HFFc6 (cell line): ENCODE measurements around the gene TGFBR2. TPM values are rescaled to one million over a fixed set of nuclear protein-coding genes. Genes with fewer than 3 reads are reported as not detected.

Experiments used
- DNase-seq: peaks from one replicate; pipeline ENCODE4 v3.0.0-alpha.2; 2018
- H3K27ac Mint-ChIP-seq: 2 replicates; pipeline ENCODE4 v1.8.0; 2020; ENCODE audit warnings: mild to moderate bottlenecking, mixed read lengths
- H3K27me3 Mint-ChIP-seq: 2 replicates; pipeline ENCODE4 v1.8.0; 2021; ENCODE audit warnings: mild to moderate bottlenecking, moderate library complexity, mixed read lengths; ENCODE audit not compliant: insufficient read depth
- H3K36me3 Mint-ChIP-seq: 2 replicates; pipeline ENCODE4 v1.8.0; 2021; ENCODE audit warnings: low read depth, mixed read lengths
- H3K4me1 Mint-ChIP-seq: 2 replicates; pipeline ENCODE4 v1.8.0; 2020; ENCODE audit warnings: low read depth, mixed read lengths
- H3K4me3 Mint-ChIP-seq: 2 replicates; pipeline ENCODE4 v1.8.0; 2020; ENCODE audit warnings: mild to moderate bottlenecking, moderate library complexity, mixed read lengths
- H3K9me3 Mint-ChIP-seq: 2 replicates; pipeline ENCODE4 v1.8.0; 2020; ENCODE audit warnings: mild to moderate bottlenecking, mixed read lengths
- CTCF ChIP-seq: fragments of 200-600 bp; sonication (generic); IDR thresholded peaks from 2 replicates; pipeline ENCODE4 v1.5.0; 2021; ENCODE audit warnings: antibody characterized with exemption, mild to moderate bottlenecking
- total RNA-seq, 6 experiments: library from RNA; stranded (reverse); fragmentation: NEBNext Ultra II Directional; extraction: Animal tissue kit (Norgen Biotek cat#: 25700); gene quantifications; 2 replicates in 1 of 6; 3 replicates in 5 of 6; pipeline ENCODE4 v1.2.3, GENCODE V29; 2021

TGFBR2 gene
- total RNA-seq, 6 experiments from 2014 or later = 78.5 to 135 (median 118) TPM

GRCh38 chr3:30691249-30691880 is 85.0 kb downstream of the TGFBR2 start:
- Mint-ChIP-seq H3K9me3 (no peaks in the 10 kb centered on the region), H3K4me3 (no peak overlapping the region), H3K27ac (no peak overlapping the region), H3K4me1 (peaks cover 63% of the 10 kb centered on the region), H3K27me3 (no peaks in the 10 kb centered on the region; the same call in 1 of the 2 replicates), H3K36me3 (peaks cover 53% of the 10 kb centered on the region)
- TF ChIP-seq CTCF = no peak
- DNase-seq = no peak

GRCh38 chr3:30691944-30692343 is 85.5 kb downstream of the TGFBR2 start:
- no peaks in the 10 kb centered on the region for H3K9me3 Mint-ChIP-seq
- no peak for TF ChIP-seq CTCF
- DNase-seq = no peak
- no peaks in the 10 kb centered on the region; the same call in 1 of the 2 replicates for H3K27me3 Mint-ChIP-seq
- peaks cover 60% of the 10 kb centered on the region for H3K4me1 Mint-ChIP-seq
- H3K27ac Mint-ChIP-seq = no peak overlapping the region
- H3K4me3 Mint-ChIP-seq = no peak overlapping the region
- peaks cover 47% of the 10 kb centered on the region for H3K36me3 Mint-ChIP-seq

- Mint-ChIP-seq H3K4me3 (no peak overlapping the region), H3K27ac (no peak overlapping the region; the same call in 1 of the 2 replicates), H3K36me3 (peaks cover 47% of the 10 kb centered on the region), H3K27me3 (no peaks in the 10 kb centered on the region; the same call in 1 of the 2 replicates), H3K9me3 (no peaks in the 10 kb centered on the region), H3K4me1 (peaks cover 53% of the 10 kb centered on the region)
- no peak for DNase-seq
- TF ChIP-seq CTCF = no peak
These were observed 86.2 kb downstream of the TGFBR2 start for GRCh38 chr3:30692498-30693130.

DNA sequence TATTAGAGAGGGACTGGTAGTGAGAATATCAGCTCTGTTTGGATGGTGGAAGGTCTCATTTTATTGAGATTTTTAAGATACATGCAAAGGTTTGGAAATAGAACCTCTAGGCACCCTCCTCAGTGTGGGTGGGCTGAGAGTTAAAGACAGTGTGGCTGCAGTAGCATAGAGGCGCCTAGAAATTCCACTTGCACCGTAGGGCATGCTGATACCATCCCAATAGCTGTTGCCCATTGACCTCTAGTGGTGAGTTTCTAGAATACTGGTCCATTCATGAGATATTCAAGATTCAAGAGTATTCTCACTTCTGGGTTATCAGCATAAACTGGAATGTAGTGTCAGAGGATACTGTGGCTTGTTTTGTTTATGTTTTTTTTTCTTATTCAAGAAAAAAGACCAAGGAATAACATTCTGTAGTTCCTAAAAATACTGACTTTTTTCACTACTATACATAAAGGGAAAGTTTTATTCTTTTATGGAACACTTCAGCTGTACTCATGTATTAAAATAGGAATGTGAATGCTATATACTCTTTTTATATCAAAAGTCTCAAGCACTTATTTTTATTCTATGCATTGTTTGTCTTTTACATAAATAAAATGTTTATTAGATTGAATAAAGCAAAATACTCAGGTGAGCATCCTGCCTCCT is 87.2 kb downstream of the TGFBR2 start:
- H3K4me1 Mint-ChIP-seq = peaks cover 43% of the 10 kb centered on the region
- no peak overlapping the region for H3K4me3 Mint-ChIP-seq
- TF ChIP-seq CTCF = peak; percentile 94
- no peaks in the 10 kb centered on the region for H3K9me3 Mint-ChIP-seq
- no peaks in the 10 kb centered on the region; the same call in 1 of the 2 replicates for H3K27me3 Mint-ChIP-seq
- peak; percentile 66 for DNase-seq
- peaks cover 45% of the 10 kb centered on the region for H3K36me3 Mint-ChIP-seq
- no peak overlapping the region for H3K27ac Mint-ChIP-seq

GRCh38 chr3:30694148-30694547 is 87.7 kb downstream of the TGFBR2 start:
- no peak for TF ChIP-seq CTCF
- no peak overlapping the region for H3K27ac Mint-ChIP-seq
- H3K36me3 Mint-ChIP-seq = peaks cover 45% of the 10 kb centered on the region
- DNase-seq = no peak
- H3K9me3 Mint-ChIP-seq = no peaks in the 10 kb centered on the region
- H3K4me3 Mint-ChIP-seq = no peak overlapping the region
- H3K27me3 Mint-ChIP-seq = no peaks in the 10 kb centered on the region; the same call in 1 of the 2 replicates
- H3K4me1 Mint-ChIP-seq = peaks cover 38% of the 10 kb centered on the region
